Measurements from ENCODE around the gene LRWD1.

- no peak for TF ChIP-seq RCOR2 (CRISPR knock-in tag; IDR thresholded peaks at IDR 0.05)
- TF ChIP-seq ZNF432 (CRISPR knock-in tag; IDR thresholded peaks at IDR 0.05; ENCODE audit: borderline replicate concordance) = no peak
- no peak for TF ChIP-seq TCF12 (IDR thresholded peaks at IDR 0.05)
- no peak for TF ChIP-seq TCF12 (CRISPR knock-in tag; IDR thresholded peaks at IDR 0.05)
- TF ChIP-seq CTCF (CRISPR knock-in tag; IDR thresholded peaks at IDR 0.05) = no peak
- no peak for TF ChIP-seq CREM (IDR thresholded peaks at IDR 0.05)
- TF ChIP-seq CREM (CRISPR knock-in tag; IDR thresholded peaks at IDR 0.05) = no peak
- TF ChIP-seq ARNT (IDR thresholded peaks at IDR 0.05) = no peak
- TF ChIP-seq ZNF333 (CRISPR knock-in tag; IDR thresholded peaks at IDR 0.05; ENCODE audit: borderline replicate concordance) = no peak
- TF ChIP-seq YY1 (IDR thresholded peaks at IDR 0.05; ENCODE audit: insufficient read depth, insufficient replicate concordance, low read depth, low read length) = no peak
- TF ChIP-seq, protein P1, sequence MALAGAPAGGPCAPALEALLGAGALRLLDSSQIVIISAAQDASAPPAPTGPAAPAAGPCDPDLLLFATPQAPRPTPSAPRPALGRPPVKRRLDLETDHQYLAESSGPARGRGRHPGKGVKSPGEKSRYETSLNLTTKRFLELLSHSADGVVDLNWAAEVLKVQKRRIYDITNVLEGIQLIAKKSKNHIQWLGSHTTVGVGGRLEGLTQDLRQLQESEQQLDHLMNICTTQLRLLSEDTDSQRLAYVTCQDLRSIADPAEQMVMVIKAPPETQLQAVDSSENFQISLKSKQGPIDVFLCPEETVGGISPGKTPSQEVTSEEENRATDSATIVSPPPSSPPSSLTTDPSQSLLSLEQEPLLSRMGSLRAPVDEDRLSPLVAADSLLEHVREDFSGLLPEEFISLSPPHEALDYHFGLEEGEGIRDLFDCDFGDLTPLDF (CRISPR knock-in tag; IDR thresholded peaks at IDR 0.05) = no peak
- TF ChIP-seq CREB1 (IDR thresholded peaks at IDR 0.05) = no peak
- TF ChIP-seq CREB1 (CRISPR knock-in tag; IDR thresholded peaks at IDR 0.05) = no peak
Measured at GRCh38 chr7:102454468-102454867, 10.3 kb upstream of the LRWD1 start.
